ENCODE results near the gene ACOXL.

Gene ACOXL

GRCh38 chr2:110863726-110864125 lies 131.4 kb downstream of the ACOXL start:
- DNase-seq: no peak

DNA sequence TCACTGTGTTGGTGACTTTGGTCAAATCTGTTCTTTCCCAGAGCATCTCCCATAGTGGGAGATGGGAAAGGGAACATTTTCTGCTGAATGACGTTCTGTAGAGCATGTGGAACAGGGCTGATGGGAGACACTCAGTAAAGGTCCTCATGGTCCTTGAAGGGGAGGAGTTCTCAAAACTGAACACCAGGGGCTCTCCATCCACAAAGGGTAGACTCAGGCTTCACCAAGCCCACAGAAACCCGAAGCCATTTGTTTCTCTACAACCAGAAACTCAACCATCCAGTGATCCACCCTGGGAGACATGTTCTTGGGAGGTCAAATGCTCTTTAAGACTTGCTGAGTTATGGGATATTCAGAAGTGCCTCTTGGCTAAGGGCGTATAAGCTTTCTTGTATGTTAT lies 131.8 kb downstream of the ACOXL start:
- DNase-seq: no peak

GRCh38 chr2:110864731-110865130 lies 132.4 kb downstream of the ACOXL start:
- DNase-seq: no peak

- DNase-seq: no peak
Measured at GRCh38 chr2:110865188-110865587, 132.8 kb downstream of the ACOXL start.

GRCh38 chr2:110866045-110866444 lies 133.7 kb downstream of the ACOXL start:
- no peak for DNase-seq

- DNase-seq: no peak
Measured at GRCh38 chr2:110866466-110866865, 134.1 kb downstream of the ACOXL start.

DNA sequence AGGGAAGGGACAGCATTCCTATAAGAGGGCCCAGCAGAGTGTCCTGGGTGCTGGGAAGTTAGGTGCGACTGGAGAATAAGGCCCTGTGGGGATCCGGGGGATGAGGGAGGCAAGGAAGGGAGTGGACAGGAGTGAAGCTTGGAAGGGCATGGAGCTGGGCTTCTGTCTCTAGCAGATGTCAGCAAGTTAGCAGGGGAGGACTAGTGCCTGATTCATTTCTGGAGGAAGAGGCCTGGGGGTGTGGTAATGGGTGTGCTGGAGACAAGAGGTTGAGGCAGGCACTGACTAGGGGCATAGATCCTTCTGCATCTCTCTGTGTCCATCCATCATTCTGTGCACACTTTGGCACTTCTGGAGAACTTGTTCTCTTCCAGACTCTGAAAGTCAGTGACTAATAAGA lies 134.7 kb downstream of the ACOXL start:
- no peak for DNase-seq

DNA sequence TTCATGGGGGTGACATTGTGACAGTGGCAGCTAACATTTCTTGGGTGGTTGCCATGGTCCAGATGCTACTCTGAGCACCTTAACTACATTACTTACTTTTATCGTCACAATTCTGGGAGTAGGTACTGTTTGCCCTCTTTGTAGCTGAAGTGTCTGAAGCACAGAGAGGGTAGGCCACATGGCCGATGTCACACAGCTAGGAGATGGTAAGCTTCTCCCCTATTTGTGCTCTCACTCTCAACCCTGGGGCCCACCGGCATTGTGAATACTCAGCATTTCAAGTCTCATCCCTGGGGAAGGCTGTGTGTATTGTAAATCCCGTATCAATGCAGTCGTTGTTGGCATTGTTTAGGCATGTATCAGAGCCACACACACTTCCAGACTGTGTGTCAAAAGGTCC lies 136.6 kb downstream of the ACOXL start:
- DNase-seq: no peak

DNA sequence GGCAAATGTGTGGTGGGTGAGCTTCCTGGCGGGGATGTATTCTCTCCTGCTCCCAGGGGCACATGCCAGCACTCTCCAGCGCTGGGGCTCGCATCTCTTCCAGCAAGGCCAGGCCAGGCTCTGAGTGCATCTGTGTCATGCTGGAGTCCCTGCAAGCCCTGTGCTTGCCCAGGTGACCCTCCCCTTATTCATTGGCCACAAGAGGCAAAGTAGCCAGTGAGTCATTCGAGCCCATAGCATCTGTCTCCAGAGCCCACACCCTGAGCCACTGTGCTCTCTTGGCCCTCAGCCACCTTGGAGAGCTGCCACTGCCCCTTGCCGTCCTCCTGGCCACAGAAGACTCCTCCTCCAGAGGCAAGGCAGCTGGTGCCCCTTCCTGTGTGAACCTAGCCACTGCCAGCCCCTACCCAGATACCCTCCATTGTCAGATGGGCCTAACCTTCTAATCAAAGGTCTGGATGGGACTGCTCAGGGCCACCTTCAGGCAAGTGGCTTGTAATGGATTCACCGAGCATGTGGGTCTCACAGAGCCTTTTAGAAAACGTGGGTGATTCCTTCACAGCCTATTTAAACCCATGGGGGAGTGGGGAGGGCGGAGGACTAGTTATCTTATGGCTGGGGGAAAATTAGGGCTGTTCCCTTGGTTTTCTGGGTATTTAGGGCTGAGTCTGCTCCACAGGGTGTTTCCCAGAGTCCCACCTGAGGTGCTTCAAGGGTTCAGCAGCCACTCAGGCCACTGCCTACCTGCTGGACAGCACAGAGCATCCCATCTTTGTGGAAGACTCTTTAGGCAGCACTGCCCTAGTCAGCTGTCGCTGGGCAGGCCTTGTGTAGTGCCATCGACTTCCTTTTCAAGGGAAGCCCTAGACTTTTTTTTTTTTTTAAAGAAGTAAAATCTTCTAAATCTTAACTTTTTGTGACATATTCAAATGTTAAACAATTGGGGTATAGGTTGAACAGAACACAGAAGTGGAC lies 137.4 kb downstream of the ACOXL start:
- DNase-seq: no peak

DNA sequence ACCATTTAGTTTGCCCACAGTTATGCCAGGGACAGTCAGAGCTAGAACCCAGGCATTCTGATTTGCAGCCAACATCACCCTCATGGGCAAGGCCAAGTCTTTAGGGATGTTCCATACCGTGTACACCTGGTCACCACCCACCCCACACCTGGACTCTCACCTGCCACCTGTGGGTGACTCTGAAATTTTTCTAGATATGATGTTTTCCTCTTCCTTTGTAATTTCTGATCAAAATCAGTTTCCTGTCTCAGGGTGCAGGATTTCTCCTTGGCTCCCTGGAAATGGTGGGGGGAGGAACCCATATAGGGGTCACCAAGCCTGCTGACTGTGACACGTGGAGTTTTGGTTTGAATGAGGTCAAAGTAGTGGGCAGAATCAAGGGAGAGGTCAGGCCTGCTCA lies 138.2 kb downstream of the ACOXL start:
- DNase-seq: no peak

DNA sequence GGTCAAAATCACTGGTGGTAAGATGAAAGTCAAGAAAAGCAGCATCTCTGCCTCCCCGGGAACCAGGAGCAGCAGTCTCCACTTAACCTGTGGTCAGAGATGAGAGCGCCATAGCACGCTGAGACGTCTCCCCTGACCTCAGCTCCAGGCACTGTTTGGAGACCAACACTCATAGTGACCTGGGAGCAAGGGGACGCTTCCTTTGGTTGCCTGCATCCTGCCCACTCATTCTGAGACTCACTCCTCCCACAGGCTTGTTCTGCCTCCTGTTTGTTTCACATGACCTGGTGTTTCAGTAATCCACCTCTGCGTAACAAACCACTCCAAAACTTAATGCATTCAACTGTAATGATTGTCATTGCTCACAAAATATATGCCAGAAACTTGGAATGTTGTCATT lies 139.3 kb downstream of the ACOXL start:
- no peak for DNase-seq

- DNase-seq: no peak
Measured at GRCh38 chr2:110872521-110872920, 140.1 kb downstream of the ACOXL start.

DNA sequence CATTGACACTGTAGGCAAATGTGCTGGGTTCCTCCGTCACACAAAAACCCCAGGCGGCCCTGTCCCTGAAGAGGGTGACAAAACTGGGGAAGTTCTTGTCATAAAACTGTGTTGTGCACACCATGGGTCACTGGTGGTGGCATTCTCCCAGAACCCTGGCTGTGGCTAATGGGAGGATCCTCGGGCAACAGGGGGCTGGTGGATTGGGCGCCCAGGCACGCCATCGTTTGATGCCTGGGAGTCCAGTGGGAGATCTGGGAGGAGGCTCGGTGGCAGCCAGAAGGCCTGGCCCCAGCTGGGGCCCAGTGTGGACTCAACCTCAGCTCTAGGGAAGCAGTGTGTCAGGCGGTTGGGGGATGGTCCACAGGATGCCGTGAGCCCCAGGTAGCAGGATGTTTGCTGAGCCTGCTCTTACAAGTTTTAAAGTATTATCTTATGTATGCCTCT lies 140.7 kb downstream of the ACOXL start:
- DNase-seq: no peak

DNA sequence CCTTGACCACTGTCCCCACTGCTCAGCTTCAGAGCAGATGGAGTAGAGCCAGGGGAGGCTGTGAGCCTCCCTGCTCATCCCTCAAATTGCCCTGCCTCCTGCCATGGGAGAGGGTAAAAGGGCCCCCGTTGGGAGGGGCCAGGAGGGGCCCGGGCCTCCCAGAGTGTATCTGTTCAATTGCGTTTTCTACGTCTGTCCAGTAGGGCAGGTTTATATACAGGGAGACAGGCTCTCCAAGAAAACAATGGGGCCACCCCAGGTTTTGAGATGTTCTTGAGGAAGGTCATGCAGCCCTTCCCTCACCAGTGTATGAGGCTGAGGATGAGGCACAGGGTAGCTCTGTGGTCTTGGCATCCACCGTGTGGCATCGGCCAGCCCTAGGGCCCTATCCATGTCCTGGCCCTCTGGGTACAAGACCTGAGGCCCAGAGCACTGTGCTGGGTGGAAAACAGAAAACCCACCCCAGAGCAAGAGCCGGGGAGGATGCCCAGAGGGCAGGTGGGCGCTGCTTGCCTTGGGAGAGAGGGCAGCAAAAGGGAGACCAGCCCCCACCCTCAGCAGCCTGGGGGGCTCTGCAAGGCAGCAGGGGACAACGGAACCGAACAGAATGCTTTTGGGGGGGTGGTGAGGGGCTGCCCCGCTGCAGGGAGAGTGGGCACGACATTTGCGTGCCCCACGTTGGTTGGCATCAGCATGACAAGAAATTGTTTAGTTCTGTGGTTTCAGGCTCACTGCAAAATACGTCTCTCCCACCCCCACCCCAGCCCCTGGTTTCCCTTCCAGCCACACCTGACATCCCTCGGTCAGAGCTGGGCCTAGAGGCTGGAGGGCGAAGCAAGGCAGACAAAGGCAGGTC lies 141.5 kb downstream of the ACOXL start:
- DNase-seq: no peak

GRCh38 chr2:110874453-110875383 lies 142.3 kb downstream of the ACOXL start:
- DNase-seq: no peak

DNA sequence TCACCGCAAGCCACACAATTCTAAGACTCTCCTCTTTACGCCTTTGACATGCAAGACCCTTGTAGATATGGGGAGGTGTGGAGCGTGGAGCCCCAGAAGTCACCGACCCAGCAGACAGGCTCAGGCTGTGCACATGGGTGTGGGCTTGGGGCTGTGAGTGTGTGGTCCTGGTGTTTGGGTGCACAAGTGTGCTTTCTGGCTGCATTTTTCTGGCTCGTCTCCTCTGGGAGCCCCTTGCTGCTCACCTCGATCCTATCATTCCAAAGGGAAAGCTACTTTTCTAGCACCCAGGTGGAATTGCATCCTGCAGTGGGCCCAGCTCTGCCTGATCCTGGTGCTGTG lies 143.0 kb downstream of the ACOXL start:
- no peak for DNase-seq

GRCh38 chr2:110876167-110876999 lies 144.0 kb downstream of the ACOXL start:
- no peak for DNase-seq

DNA sequence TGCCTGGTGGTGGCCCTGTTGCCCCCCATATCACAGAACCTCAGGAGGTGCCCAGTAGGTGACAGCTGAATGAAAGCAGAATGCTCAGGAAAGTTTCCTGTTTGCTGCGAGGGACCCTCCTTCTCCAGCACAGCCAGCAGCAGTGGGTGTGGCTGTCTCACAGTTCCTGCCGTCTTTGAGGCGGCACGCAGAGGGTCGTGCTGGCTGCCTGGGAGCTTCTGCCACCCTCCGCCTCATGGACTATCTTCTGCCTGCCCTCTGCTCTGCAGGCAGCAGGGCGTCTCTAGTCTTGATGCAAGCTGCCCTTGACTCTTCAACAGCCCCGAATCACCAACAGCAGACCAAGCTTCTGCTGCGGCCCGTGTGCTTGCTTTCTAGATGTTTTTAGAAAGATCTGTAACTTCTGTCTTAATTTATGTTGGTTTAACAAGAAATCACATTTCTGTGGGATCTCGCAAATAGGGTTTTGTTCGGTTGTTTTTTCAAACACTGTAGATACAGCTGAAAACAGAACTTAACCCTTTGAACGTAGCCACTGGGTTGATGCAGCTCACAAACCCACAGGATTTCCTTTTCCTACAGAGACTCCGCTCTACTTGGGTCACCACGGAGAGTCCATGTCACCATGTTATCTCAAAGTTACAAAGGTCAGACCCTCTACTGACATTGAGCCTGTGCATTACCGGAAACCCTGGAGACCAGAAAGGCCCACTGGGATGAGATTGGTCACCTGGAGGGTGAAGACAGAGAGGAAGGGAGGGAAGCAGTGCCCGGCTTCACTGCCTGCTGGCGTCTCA lies 144.9 kb downstream of the ACOXL start:
- no peak for DNase-seq

GRCh38 chr2:110878150-110878549 lies 145.8 kb downstream of the ACOXL start:
- no peak for DNase-seq

GRCh38 chr2:110881908-110882307 lies 149.5 kb downstream of the ACOXL start:
- no peak for DNase-seq

GRCh38 chr2:110883406-110883805 lies 151.0 kb downstream of the ACOXL start:
- no peak for DNase-seq

All from NCI-H187 treated with DMSO at 0.1 percent for 48 hours (cell line).